ENCODE results near the gene GSE1. TPM values are rescaled to one million over a fixed set of nuclear protein-coding genes. Genes with fewer than 3 reads are reported as not detected.

Gene GSE1
- total and polyA plus RNA-seq, 2 of the 13 experiments (the other 11 are each of a cell fraction or from before 2014, with no cell fraction given) = 16.1 to 31.2 TPM

GRCh38 chr16:85637061-85637807 lies 24.1 kb downstream of the GSE1 start:
- WGBS (ENCODE audit: low lambda C conversion rate) = 96% methylated on average over 36 of the region's 36 CpGs
- H3K4me1 ChIP-seq (ENCODE audit: insufficient read depth, low read length) = no peaks in the 10 kb centered on the region
- intact Hi-C loops (cut with micrococcal nuclease; ENCODE audit: unreplicated experiment) (no loop called here), in situ Hi-C loops (cut with HindIII; ENCODE audit: extremely low pct_ligation_motif_present, low pct_unique_long_range_greater_than_20kb) (no loop called here)
- FAIRE-seq (no peak), ATAC-seq (no peak), DNase-seq (ENCODE audit: low spot score) (no peak)
- H3K36me3 ChIP-seq (replicated peaks in 1 of 2; ENCODE audit: control insufficient read depth in 1 of 2, insufficient read depth in 2 of 2, low read length in 2 of 2) = peaks cover 34 to 80% of the 10 kb centered on the region in 2 experiments
- H3K9me3 ChIP-seq (ENCODE audit: low read length) = no peaks in the 10 kb centered on the region
- H4K20me1 ChIP-seq (ENCODE audit: insufficient read depth, low read length) = peaks cover 94% of the 10 kb centered on the region; the same call in 1 of the 2 replicates
- CTCF ChIA-PET (ENCODE audit: low intra/inter-chr PET ratio, low total read pairs) = no interaction called here
- BruUV-seq (replicated peaks) = no TSS peak
- POLR2A ChIA-PET = interaction anchor here (1.0 kb wide), 1 partner anchor 15 kb away, joined by 3 read pairs; no protein-coding TSS in a partner anchor
- H3K4me2 ChIP-seq (ENCODE audit: low read depth, low read length) = no peak overlapping the region
- no peak overlapping the region for H2AFZ ChIP-seq (ENCODE audit: low read length)
- H3K4me3 ChIP-seq (replicated peaks in 1 of 3; ENCODE audit: insufficient read depth in 1 of 3, low read depth in 2 of 3, low read length in 3 of 3) = no peak overlapping the region
- H3K9ac ChIP-seq (ENCODE audit: insufficient read depth, low read depth, low read length) = no peak overlapping the region
- H3K79me2 ChIP-seq (ENCODE audit: insufficient read depth, low read length) = peaks cover 56% of the 10 kb centered on the region
- no peak overlapping the region for H3K27ac ChIP-seq (ENCODE audit: extremely low read length, insufficient read depth, low read length)
- no peaks in the 10 kb centered on the region for H3K27me3 ChIP-seq (ENCODE audit: control insufficient read depth in 1 of 2, insufficient read depth in 2 of 2, low read length in 2 of 2)
- TF ChIP-seq AGO2 (optimal IDR thresholded peaks at IDR 0.05; ENCODE audit: low read depth, low read length) = peak; percentile 56
- TF ChIP-seq MAFG (CRISPR knock-in tag; IDR thresholded peaks at IDR 0.05) = no peak
- TF ChIP-seq ZNF333 (CRISPR knock-in tag; IDR thresholded peaks at IDR 0.05; ENCODE audit: borderline replicate concordance) = no peak
- no peak for TF ChIP-seq JDP2 (CRISPR knock-in tag; IDR thresholded peaks at IDR 0.05; ENCODE audit: borderline replicate concordance)
- no peak for TF ChIP-seq GLMP (CRISPR knock-in tag; IDR thresholded peaks at IDR 0.05; ENCODE audit: borderline replicate concordance)
- no peak for TF ChIP-seq DMTF1 (CRISPR knock-in tag; IDR thresholded peaks at IDR 0.05)
- TF ChIP-seq SPEN (CRISPR knock-in tag; IDR thresholded peaks at IDR 0.05; ENCODE audit: low read depth) = no peak
- TF ChIP-seq HNF1B (CRISPR knock-in tag; IDR thresholded peaks at IDR 0.05) = no peak
- TF ChIP-seq HMGA1 (CRISPR knock-in tag; conservative IDR thresholded peaks at IDR 0.05) = no peak
- no peak for TF ChIP-seq ARID3A (IDR thresholded peaks at IDR 0.05; ENCODE audit: low read depth, low read length)
- TF ChIP-seq RBM22 (optimal IDR thresholded peaks at IDR 0.05; ENCODE audit: low read length) = peak; percentile 29
- TF ChIP-seq EED (CRISPR knock-in tag; IDR thresholded peaks at IDR 0.05) = peak; percentile 63; the same call in 1 of the 2 replicates
- no peak for TF ChIP-seq ZNF564 (CRISPR knock-in tag; IDR thresholded peaks at IDR 0.05)
- TF ChIP-seq ZNF343 (CRISPR knock-in tag; IDR thresholded peaks at IDR 0.05) = no peak
